Effector memory CD8-positive, alpha-beta T cell (primary cell): ENCODE results near the gene CAMK2N2.

Source experiments
- ATAC-seq: fragments of 150-1000 bp; cut with Tn5 transposase; replicated peaks from 2 replicates; pipeline ENCODE4 v1.10.0; 2021; ENCODE audit warnings: mild to moderate bottlenecking, moderate library complexity
- DNase-seq, 3 experiments: peaks; one replicate each; pipeline ENCODE4 v3.0.0; 2021
- H3K27ac Mint-ChIP-seq, 2 donors: one replicate each; pipeline ENCODE4 v1.8.0; 2022; ENCODE audit warnings: mild to moderate bottlenecking in 2 of 2, mixed read lengths in 2 of 2, moderate library complexity in 2 of 2
- H3K27me3 Mint-ChIP-seq, 2 donors: one replicate each; pipeline ENCODE4 v1.8.0; 2022; ENCODE audit warnings: mixed read lengths in 2 of 2
- H3K36me3 Mint-ChIP-seq: one replicate; pipeline ENCODE4 v1.8.0; 2022; ENCODE audit warnings: mild to moderate bottlenecking, moderate library complexity, mixed read lengths; ENCODE audit not compliant: insufficient read depth
- H3K4me1 Mint-ChIP-seq, 2 donors: one replicate each; pipeline ENCODE4 v1.8.0; 2022; ENCODE audit warnings: low read depth in 2 of 2, mixed read lengths in 2 of 2
- H3K4me3 Mint-ChIP-seq, 2 donors: one replicate each; pipeline ENCODE4 v1.8.0; 2022; ENCODE audit warnings: mild to moderate bottlenecking in 2 of 2, mixed read lengths in 2 of 2, moderate library complexity in 2 of 2
- H3K9me3 Mint-ChIP-seq, 2 donors: one replicate each; pipeline ENCODE4 v1.8.0; 2022; ENCODE audit warnings: mixed read lengths in 2 of 2

The CAMK2N2 gene

GRCh38 chr3:184259878-184260723 lies 1.3 kb downstream of the CAMK2N2 start:
- H3K36me3 Mint-ChIP-seq, result peaks cover 12% of the 10 kb centered on the region
- peak overlapping the region in 1 of 2 donors; percentile 51 for H3K27ac Mint-ChIP-seq
- no peaks in the 10 kb centered on the region for H3K27me3 Mint-ChIP-seq
- H3K9me3 Mint-ChIP-seq, result no peaks in the 10 kb centered on the region
- DNase-seq, result peak; percentile 33 to 45 (median 44)
- H3K4me3 Mint-ChIP-seq, result peak overlapping the region; percentile 75
- ATAC-seq, result peak; percentile 62
- peaks cover 20% of the 10 kb centered on the region in 2 donors for H3K4me1 Mint-ChIP-seq

- Mint-ChIP-seq H3K4me3 (peak overlapping the region; percentile 63 to 80), H3K36me3 (peaks cover 12% of the 10 kb centered on the region), H3K27ac (no peak overlapping the region), H3K27me3 (no peaks in the 10 kb centered on the region), H3K9me3 (no peaks in the 10 kb centered on the region), H3K4me1 (peaks cover 20% of the 10 kb centered on the region in 2 donors)
- no peak for DNase-seq
- ATAC-seq, result no peak
Observed at GRCh38 chr3:184259396-184259877, 1.9 kb downstream of the CAMK2N2 start.

- Mint-ChIP-seq H3K27me3 (no peaks in the 10 kb centered on the region), H3K27ac (no peak overlapping the region), H3K4me3 (peak overlapping the region; percentile 63 to 80), H3K36me3 (peaks cover 12% of the 10 kb centered on the region), H3K9me3 (no peaks in the 10 kb centered on the region), H3K4me1 (peaks cover 20% of the 10 kb centered on the region in 2 donors)
- no peak for ATAC-seq
- DNase-seq, result no peak
Observed at GRCh38 chr3:184258926-184259325, 2.4 kb downstream of the CAMK2N2 start.

GRCh38 chr3:184257083-184257915 lies 4.1 kb downstream of the CAMK2N2 start:
- Mint-ChIP-seq H3K4me1 (peaks cover 15 to 16% of the 10 kb centered on the region in 2 donors), H3K36me3 (peaks cover 12% of the 10 kb centered on the region), H3K9me3 (no peaks in the 10 kb centered on the region), H3K27me3 (no peaks in the 10 kb centered on the region), H3K4me3 (peak overlapping the region; percentile 0 to 21), H3K27ac (no peak overlapping the region)
- ATAC-seq (no peak), DNase-seq (no peak)

DNA sequence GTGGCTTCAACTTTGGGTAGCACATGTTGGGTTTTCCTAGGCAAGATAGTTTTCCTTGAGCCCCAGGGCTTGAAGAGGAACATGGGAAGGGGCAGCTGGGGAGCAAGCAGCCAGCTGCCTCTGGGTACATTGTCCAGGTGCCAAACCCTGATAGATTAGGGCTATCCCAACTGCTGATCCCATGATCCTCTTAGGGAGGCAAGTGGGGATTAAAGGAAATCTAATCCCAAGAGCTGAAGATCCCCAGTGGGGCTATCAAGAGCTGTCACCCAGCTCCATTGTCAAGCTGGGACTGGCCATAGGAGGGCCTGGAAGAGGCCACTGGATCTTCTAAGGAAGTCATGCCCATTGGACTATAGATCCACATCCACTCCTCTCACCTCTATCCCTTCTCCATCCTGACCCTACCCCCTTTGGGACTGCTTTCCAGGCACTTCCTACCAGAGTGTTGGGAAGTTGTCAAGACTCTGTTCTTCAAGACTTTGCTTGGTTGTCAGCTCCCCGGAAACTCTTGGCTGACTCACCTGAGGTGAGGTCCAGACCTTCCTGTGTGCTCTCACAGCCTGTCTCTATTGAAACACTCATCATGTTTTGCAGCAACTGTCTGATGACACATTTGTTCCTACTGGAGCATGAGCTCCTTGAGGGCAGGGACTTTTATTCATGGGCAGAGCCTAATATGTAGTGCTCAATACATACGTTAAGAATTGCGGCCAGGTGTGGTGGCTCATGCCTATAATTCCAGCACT lies 5.9 kb downstream of the CAMK2N2 start:
- H3K27me3 Mint-ChIP-seq, result no peaks in the 10 kb centered on the region

GRCh38 chr3:184250167-184250828 lies 11.1 kb downstream of the CAMK2N2 start:
- peaks cover 24% of the 10 kb centered on the region for H3K36me3 Mint-ChIP-seq
- H3K4me1 Mint-ChIP-seq, result peaks cover 16 to 18% of the 10 kb centered on the region in 2 donors
- peak overlapping the region; percentile 98 to 100 for H3K4me3 Mint-ChIP-seq
- no peaks in the 10 kb centered on the region for H3K9me3 Mint-ChIP-seq
- DNase-seq (peak; percentile 88 to 93 (median 90)), ATAC-seq (peak; percentile 62)
- peak overlapping the region in 1 of 2 donors; percentile 97 for H3K27ac Mint-ChIP-seq
- no peaks in the 10 kb centered on the region for H3K27me3 Mint-ChIP-seq

More for the DNA sequence above, 5.9 kb downstream of the CAMK2N2 start:
- Mint-ChIP-seq H3K36me3 (peaks cover 9% of the 10 kb centered on the region), H3K4me3 (no peak overlapping the region), H3K27ac (no peak overlapping the region), H3K4me1 (peaks cover 5 to 6% of the 10 kb centered on the region in 2 donors), H3K9me3 (no peaks in the 10 kb centered on the region)
- DNase-seq (no peak), ATAC-seq (no peak)

DNA sequence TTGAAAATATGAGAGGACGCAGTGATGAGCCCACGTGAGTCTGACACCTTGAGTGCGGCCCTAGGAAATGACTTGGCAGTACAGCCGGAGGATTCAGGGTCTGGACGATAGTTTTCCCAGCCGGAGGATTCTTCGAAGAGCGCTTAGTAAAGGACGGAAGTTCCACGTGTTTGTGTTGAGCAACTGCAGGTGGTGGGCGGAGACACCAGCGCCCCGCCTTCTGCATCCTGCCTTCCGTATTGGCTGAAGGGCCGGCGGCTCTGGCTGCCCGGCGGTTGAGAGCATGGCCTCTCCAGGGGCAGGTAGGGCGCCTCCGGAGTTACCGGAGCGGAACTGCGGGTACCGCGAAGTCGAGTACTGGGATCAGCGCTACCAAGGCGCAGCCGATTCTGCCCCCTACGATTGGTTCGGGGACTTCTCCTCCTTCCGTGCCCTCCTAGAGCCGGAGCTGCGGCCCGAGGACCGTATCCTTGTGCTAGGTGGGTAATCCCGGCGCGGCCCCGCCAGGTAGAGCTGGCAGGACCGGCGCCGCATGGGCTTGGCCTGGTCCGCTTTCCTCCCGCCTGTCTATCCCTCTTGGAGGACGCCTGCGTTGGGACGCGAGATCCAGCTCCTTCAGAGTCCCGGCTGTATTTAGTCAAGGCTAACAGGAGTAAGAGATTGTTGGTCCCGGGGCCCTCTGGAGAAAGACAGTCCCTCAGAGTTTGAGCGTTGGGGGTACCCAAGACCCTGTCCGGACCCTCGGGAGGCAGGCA lies 11.8 kb downstream of the CAMK2N2 start, which contains the start of gene EEF1AKMT4:
TSS of gene EEF1AKMT4 (plus strand) at position 261 of the 755 bp plus-strand sequence. CDS start at position 284, 23 bp downstream.
- H3K27ac Mint-ChIP-seq, result peak within 1 kb of the TSS; percentile 92 to 97
- peaks cover 27% of the 10 kb centered on the region for H3K36me3 Mint-ChIP-seq
- no peaks in the 10 kb centered on the region for H3K9me3 Mint-ChIP-seq
- DNase-seq, result peak; percentile 93 to 94 (median 94)
- peak; percentile 88 for ATAC-seq
- peaks cover 18 to 21% of the 10 kb centered on the region in 2 donors for H3K4me1 Mint-ChIP-seq
- peak within 1 kb of the TSS; percentile 98 to 100 for H3K4me3 Mint-ChIP-seq
- H3K27me3 Mint-ChIP-seq, result no peaks in the 10 kb centered on the region

DNA sequence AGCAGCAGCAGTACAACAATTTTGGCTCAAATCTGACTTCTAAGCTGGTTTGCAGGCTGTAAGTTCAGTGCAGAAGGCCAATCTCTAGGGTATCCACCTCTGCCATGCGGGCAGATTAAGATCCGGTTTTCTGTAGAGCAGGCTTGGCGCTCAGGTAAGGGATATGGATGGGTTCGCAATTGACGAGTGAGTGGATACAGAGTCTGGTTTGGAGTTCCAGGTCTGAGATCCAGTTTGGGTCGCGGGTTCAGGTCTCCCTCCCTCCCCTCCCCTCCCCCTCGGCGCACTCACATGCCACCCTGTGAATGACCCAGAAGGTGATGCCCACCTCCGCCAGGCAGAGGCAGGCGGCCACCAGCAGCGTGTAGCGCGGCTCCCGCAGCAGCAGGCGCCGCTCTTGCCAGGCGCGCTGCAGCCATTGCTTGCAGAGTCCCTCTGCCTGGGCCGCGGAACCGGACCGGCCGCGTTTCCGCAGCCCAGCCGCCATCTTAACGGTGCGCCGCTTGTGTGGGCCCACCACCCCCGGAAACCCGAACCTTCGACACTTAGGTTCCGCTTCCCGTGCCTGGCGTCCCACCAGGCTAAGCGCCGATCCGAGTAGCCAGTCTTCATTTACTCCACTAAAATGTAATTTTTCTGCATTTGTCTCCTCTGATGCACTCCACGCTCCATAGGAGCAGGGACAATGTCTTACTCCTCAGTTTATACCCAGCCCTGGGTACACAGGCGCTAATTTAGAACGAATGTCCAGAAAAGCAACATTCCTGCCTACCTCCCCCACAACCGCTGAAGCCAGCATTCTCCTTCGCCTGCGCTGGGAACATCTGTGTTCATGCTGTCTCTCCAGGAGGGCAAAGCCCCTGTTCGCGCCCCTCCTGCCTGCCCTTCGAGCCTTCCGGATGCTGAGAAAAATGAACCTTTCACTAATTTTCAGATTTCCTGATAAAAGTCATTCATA lies 12.6 kb downstream of the CAMK2N2 start, which contains the start of gene ALG3:
TSS of gene ALG3 (minus strand) at position 509 of the 958 bp plus-strand sequence. CDS start at position 487, 22 bp downstream.
- Mint-ChIP-seq H3K36me3 (peaks cover 31% of the 10 kb centered on the region), H3K4me3 (peak within 1 kb of the TSS; percentile 98 to 100), H3K27me3 (no peaks in the 10 kb centered on the region), H3K4me1 (peaks cover 18 to 23% of the 10 kb centered on the region in 2 donors), H3K9me3 (no peaks in the 10 kb centered on the region), H3K27ac (peak within 1 kb of the TSS; percentile 92 to 97)
- DNase-seq, result peak; percentile 86 to 90 (median 87)
- ATAC-seq, result peak; percentile 52

DNA sequence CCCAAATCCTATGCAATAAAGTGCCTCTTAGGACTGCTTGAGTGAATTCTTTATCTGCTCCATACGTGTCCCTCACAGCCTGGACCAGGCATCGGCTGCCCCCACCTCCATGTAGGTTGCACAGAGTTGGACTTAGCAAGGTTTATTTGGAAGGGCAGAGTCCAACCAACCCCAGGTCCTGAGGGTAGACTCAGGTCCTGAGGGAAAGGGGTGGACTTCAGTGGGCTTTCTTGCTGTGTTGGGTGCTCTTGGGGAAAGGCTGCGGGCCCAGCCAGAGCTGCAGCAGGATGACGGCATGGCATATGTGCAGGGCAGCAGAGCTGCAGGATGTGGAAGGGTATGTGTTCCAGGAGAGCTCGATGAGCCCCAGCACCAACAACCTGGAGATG lies 19.1 kb downstream of the CAMK2N2 start:
- ATAC-seq (no peak), DNase-seq (no peak)
- Mint-ChIP-seq H3K27ac (no peak overlapping the region), H3K36me3 (peaks cover 25% of the 10 kb centered on the region), H3K9me3 (no peaks in the 10 kb centered on the region), H3K27me3 (no peaks in the 10 kb centered on the region), H3K4me1 (peaks cover 6 to 11% of the 10 kb centered on the region in 2 donors), H3K4me3 (no peak overlapping the region)

DNA sequence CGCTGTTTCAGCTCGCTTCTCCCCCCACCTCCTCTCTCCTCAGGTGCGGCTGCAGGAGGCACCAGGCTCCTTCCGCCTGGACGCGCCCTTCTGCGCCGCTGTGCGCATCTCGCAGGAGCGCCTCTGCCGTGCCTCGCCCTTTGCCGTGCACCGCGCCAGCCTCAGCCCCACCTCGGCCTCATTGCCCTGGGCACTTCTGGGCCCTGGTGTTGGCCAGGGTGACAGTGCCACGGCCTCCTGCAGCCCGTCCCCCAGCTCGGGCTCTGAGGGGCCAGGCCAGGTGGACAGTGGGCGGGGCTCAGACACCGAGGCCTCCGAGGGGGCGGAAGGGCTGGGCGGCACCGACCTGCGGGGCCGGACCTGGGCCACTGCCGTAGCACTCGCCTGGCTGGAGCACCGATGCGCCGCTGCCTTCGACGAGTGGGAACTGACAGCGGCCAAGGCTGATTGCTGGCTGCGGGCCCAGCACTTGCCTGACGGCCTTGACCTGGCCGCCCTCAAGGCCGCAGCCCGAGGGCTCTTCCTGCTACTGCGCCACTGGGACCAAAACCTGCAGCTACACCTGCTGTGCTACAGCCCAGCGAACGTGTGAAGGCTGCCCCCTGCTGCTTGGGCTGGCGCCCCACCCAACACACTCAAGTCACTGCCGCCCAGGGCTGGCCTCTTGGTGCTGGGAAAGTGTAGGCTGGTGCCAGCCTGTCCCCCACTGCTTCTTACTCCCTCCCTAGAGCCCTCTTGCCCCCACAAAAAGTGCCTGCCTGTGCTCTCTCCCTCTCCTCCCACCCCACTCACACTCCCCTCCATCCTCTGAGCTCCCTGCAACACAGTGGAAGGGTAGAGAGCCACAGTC lies 19.7 kb downstream of the CAMK2N2 start:
- H3K4me1 Mint-ChIP-seq, result peaks cover 6 to 11% of the 10 kb centered on the region in 2 donors
- H3K4me3 Mint-ChIP-seq, result no peak overlapping the region

More for the DNA sequence above, 19.7 kb downstream of the CAMK2N2 start:
- H3K36me3 Mint-ChIP-seq, result peaks cover 20% of the 10 kb centered on the region
- no peak overlapping the region for H3K27ac Mint-ChIP-seq
- no peak for ATAC-seq
- H3K9me3 Mint-ChIP-seq, result no peaks in the 10 kb centered on the region
- no peaks in the 10 kb centered on the region for H3K27me3 Mint-ChIP-seq
- no peak for DNase-seq
